Umbilical cord (tissue), 2 donors: ENCODE measurements around the gene EXOC2. TPM values are rescaled to one million over a fixed set of nuclear protein-coding genes. Genes with fewer than 3 reads are reported as not detected.
A peak's percentile ranks its signal among the peaks of the same experiment; 100 is the strongest.

Source experiments
- DNase-seq: peaks from one replicate; pipeline ENCODE4 v3.0.0-alpha.2; 2015; ENCODE audit warnings: low spot score
- total RNA-seq: library from RNA; depleted of rRNA; stranded (reverse); fragments of >200 nt; gene quantifications from one replicate; pipeline ENCODE4 v1.2.3, GENCODE V29; 2014; ENCODE audit warnings: low replicate concordance; ENCODE audit not compliant: insufficient read depth

EXOC2 gene
- total RNA-seq: 47.9 TPM

GRCh38 chr6:692858-693722 is at the start of gene EXOC2:
EXOC2 (minus strand) TSS chr6:693139; CDS start chr6:637818, 55,321 bp downstream.
- peak; percentile 88 for DNase-seq

- DNase-seq: no peak
These were observed 48.7 kb upstream of the EXOC2 start for GRCh38 chr6:741410-742339.

GRCh38 chr6:736657-737446 is 43.9 kb upstream of the EXOC2 start:
- no peak for DNase-seq

- no peak for DNase-seq
These were observed 40.7 kb upstream of the EXOC2 start for GRCh38 chr6:733431-734219.

- DNase-seq: no peak
These were observed 39.0 kb upstream of the EXOC2 start for GRCh38 chr6:731924-732323.

GRCh38 chr6:729606-730320 is 36.8 kb upstream of the EXOC2 start:
- DNase-seq: no peak

- no peak for DNase-seq
These were observed 34.9 kb upstream of the EXOC2 start for GRCh38 chr6:727856-728255.

- DNase-seq: no peak
These were observed 30.6 kb upstream of the EXOC2 start for GRCh38 chr6:723540-723939.

GRCh38 chr6:722608-723007 is 29.7 kb upstream of the EXOC2 start:
- no peak for DNase-seq

GRCh38 chr6:722077-722524 is 29.2 kb upstream of the EXOC2 start:
- peak; percentile 77 for DNase-seq

GRCh38 chr6:718345-718744 is 25.4 kb upstream of the EXOC2 start:
- no peak for DNase-seq

- no peak for DNase-seq
These were observed 24.2 kb upstream of the EXOC2 start for GRCh38 chr6:717135-717534.

GRCh38 chr6:715709-716491 is 23.0 kb upstream of the EXOC2 start:
- no peak for DNase-seq

GRCh38 chr6:714100-714499 is 21.2 kb upstream of the EXOC2 start:
- DNase-seq: no peak

- DNase-seq: no peak
These were observed 20.4 kb upstream of the EXOC2 start for GRCh38 chr6:713351-713750.

- no peak for DNase-seq
These were observed 19.9 kb upstream of the EXOC2 start for GRCh38 chr6:712805-713204.

GRCh38 chr6:711925-712324 is 19.0 kb upstream of the EXOC2 start:
- no peak for DNase-seq

- peak; percentile 65 for DNase-seq
These were observed 17.9 kb upstream of the EXOC2 start for GRCh38 chr6:710601-711571.
